Fibroblast of skin of left biceps (primary cell): ENCODE data around the gene VAV2.

Experiments
- DNase-seq, 2 experiments: peaks; one replicate each; pipeline ENCODE4 v3.0.0-alpha.2; 2013; ENCODE audit warnings: low read depth in 2 of 2

The VAV2 gene

GRCh38 chr9:134028076-134028475, 36.0 kb upstream of the VAV2 start:
- no peak for DNase-seq

DNA sequence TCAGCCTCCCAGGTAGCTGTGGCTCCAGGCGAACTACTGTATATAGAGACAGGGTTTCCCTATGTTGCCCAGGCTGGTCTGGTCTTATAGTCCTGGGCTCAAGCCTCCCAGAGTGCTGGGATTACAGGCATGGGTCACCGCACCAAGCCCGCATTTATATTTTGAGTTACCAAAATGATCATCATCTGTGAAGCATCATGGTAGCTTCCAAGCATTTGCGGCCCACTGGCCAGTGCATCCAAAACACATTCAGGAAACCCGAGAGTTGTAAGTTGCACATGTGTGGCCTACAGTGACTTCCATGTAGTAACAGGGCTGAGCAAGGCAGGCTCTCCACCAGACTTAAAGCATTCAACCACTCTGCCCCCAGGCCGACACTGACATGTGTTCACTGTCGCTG, 35.4 kb upstream of the VAV2 start:
- DNase-seq = no peak

DNA sequence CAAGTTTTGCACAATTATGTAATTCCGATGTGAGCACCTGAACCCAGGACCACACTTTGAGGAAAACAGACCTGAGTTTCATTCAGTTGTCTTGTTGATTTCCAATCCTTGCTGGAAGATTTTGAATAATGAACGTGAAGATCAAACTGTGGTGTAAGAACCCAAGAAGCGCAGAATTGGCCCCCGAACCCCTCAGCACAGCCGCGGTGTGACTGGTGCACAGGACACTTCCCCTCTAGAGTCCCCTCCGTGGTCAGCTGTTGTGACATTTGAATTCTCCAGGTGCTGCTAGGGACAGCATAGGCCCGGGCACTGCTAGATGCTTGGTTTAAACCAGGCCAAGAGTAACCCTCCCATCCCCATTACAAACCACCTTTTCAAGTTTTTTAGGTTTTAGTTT, 34.9 kb upstream of the VAV2 start:
- DNase-seq = no peak

- no peak for DNase-seq
Observed at GRCh38 chr9:134026581-134026980, 34.5 kb upstream of the VAV2 start.

- DNase-seq = no peak
Observed at GRCh38 chr9:134025606-134026541, 33.8 kb upstream of the VAV2 start.

DNA sequence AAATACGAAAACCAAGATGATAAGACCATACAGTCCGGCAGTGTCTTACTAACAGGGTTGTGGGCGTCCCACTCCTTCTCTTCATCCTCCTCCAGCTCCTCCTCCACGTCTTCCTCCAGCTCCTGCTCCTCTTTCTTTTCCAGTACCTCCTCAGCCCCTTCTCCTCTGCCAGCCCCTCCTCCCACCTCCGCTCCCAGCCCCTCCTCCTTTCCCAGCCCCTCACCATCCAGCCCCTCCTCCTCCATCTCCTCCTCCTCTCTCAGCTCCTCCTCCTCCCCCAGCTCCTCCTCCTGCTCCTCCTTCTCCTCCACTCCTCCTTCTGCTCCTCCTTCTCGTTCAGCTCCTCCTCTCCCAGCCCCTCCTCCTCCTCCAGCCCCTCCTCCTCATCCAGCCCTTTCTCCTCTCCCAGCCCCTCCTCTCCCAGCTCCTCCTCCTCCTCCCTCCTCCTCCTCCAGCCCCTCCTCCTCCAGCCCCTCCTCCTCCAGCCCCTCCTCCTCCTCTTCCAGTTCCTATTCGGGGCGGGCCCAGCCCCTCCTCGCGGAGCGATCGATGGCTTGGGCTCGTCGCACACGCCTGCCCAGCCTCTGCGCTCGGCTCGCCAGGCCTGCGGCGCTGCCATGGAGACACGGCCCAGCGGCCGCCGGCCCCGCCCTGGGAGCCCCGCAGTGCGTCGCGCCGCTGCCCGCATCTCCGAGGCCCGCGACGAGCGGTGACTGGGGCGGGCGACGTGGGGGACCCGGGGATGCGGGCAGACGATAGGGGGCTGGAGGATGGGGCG, 32.9 kb upstream of the VAV2 start, which contains the start of gene BRD3OS:
Gene BRD3OS (plus strand): TSS at position 654 of the 778 bp plus-strand sequence. CDS start 1,267 bp downstream, outside the sequence.
- DNase-seq = peak; percentile 99

DNA sequence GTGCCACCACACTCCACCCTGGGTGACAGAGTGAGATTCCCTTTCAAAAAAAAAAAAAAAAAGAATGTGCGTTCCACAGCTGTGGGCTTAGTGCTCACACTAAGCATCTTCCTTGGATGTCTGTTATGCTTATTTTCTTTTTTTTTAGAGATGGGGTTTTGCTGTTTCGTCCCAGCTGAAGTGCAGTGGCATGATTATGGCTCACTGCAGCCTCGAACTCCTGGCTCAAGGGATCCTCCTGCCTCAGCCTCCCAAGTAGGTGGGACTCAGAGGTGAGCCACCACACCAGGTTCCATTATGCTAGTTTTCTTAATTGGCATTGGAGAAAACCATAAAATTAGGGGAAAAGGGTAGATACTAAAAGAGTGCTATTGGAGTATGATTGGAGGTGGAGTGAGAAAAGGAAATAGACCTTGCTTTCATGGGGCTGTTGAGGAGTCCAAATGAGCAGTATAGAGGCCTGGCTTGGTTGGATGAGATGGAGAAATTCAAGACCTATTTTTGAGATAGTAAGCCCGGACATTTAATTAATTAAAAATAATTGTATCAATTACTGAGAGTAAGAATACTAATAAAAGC, 32.2 kb upstream of the VAV2 start:
- no peak for DNase-seq

GRCh38 chr9:134014946-134015345, 22.8 kb upstream of the VAV2 start:
- no peak for DNase-seq

GRCh38 chr9:134011401-134011800, 19.3 kb upstream of the VAV2 start:
- no peak for DNase-seq

DNA sequence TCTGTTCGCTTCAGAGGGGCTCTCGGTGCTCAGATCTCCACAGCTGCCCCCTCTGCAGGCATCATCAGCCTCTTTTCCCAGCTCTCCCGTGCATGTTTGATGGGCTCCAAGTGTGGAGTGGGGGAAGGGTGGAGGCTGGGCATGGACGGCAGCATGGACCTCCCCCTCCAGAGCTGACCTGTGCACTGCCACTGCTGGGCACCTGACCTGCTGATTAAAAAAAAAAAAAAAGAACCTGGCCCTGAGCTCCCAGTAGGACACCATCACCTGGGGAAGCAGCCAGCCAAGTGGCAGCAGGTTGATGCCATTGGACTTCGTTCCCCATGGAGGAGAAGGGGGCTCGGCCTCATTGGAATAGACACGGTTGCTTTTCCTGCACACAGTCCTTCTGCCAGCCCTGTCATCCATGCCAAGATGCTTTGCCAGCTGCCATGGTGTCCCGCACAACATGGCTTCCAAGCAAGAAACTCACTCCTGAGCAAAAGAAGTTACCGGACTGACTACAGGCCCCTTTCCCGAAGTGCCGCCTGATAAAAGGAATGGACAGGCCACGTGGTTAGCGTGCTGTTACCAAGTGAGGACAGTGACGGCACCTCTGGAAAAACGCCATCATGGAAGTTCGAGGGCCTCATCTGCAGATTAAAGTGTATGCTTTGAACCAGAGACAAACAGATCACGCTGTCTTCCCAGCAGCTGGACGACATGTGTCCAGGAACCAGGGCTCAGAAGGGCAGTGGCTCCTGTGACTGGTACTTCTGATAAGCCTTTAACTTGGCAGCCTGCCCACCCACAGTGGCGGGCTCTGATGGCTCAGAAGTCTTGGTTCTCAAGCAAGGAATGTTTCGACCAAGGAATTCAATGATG, 18.4 kb upstream of the VAV2 start:
- no peak for DNase-seq

DNA sequence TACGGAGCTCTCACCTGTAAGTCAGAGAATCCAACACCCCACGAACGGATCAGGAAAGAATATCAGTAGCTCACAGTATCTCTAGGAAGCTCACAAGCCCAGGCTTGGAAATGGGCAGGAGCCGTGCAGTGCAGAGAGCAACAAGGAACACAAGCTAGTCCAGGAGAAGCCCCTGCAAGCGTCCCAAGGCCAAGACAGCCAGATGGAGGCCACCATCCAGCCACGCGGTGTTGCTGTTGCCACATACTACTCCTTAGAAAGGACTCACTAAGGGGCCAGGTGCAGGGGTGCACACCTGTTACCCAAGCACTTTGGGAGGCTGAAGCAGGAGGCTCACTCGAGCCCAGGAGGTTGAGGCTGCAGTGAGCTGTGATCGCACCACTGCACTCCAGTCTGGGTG, 15.4 kb upstream of the VAV2 start:
- no peak for DNase-seq

GRCh38 chr9:134007150-134007549, 15.0 kb upstream of the VAV2 start:
- DNase-seq = no peak

- no peak for DNase-seq
Observed at GRCh38 chr9:134005381-134005780, 13.3 kb upstream of the VAV2 start.

DNA sequence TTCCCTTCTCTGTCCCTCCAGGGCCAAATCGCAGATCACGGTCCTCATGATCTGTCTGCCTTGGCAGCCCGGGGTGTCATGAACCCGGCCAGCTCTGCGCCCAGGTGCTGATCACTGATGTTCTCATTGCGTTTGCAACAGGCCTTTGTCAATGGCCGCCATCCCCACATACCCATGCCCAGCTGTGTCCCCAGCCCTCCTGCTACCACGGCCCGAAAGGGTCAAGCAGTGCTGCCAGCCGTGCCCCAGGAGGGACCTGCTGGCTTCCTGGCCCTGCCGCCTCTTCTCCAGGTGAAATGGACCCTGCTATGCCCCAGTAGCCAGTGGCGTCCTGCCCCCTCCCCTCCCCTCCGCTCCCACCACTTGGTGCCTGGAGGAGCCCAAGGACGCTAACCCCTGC, 12.8 kb upstream of the VAV2 start:
- DNase-seq = no peak

DNA sequence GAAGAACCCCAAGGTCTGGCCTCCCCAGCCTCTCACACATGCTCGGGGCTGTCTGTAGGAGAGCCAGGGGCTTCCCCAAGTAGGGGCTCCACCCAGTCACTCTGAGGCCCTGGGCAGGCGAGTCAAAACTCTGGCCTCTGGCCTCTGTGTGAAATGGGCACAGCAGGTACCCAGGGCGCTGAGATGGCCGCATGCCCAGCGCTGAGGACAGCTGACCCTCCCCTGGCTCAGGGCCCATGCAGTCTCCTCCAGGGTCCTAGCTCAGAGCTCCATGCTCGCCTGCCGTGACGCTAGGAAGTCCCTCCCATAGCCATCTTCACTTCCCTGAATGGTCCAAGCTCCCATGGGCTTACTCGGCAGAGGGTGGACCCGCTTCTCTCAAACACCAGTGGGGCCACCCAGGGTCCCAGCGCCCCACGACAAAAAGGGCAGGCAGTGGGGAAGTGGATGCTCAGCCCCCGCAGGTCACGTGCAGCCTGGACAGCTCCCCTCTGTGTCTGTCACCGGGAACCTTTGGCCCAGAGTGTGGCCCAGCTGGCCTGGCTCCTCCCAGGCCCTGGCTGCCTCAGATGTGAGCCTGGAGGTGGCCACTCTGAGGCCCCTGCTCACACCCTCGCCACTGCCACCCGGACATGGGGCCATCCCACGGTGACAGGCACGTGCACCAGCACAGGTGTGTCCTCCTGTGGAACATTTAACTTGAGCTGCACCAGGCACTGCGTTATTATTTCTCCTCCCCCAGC, 12.2 kb upstream of the VAV2 start:
- no peak for DNase-seq

DNA sequence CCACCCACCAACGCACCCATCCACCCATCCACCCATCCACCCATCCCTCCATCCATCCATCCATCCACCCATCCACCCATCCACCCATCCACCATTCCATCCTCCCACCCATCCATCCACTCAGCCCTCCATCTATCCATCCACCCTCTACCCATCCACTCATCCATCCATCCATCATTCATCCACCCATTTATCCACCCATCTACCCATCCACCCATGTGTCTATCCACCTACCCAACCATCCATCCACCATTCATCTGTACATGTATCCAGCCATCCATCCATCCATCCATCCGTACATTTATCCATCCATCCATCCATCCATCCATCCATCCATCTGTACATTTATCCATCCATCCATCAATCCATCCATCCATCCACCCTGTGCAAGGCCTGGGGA, 11.1 kb upstream of the VAV2 start:
- no peak for DNase-seq

DNA sequence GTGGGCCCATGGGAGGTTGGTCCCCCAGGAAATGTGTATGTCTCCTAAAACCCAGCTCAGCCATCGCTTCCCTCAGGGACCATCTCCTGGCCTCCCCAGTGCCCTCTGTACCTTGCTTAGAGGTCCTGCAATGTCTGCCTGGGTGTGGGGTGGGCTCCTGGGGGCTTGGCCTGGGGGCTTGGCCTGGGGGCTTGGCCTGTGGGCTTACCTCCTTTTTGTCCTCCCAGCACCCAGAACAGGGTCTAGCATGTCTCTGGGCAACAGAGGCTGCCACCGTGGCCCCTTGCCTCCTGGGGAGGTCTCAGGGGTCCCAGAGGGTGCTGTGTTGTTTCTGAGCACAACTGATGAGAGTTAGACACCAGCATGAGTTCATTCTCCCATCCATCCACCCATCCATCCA, 10.7 kb upstream of the VAV2 start:
- no peak for DNase-seq

- no peak for DNase-seq
Observed at GRCh38 chr9:133999851-134000265, 7.7 kb upstream of the VAV2 start.

DNA sequence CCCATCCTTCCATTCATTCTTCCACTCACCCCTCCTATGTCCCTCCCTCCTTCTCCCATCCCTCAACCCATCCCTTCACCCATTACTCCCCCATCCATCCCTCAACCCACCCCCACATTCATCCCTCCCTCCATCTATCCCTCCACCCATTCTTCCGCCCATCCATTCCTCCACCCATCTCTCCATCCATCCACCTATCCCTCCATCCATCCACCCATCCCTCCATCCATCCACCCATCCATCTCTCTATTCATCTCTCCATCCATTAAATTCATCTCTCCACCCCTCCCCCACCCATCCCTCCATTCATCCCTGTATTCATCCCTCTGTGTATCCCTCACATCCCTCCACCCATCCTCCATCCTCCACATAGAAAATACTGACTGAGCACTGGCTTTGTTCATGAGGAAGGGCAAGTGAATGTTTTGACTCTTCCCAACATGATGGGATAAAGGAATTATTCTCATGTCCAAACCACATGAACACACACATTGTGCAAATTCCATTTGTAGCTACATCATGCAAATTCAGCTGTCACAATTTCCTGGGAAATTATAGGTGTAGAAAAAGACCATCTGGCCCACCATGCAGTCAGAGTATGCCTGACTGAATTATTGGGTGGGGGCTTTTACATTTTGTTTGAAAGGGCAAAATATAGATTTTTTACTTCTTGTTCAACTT, 6.9 kb upstream of the VAV2 start:
- no peak for DNase-seq

GRCh38 chr9:133997584-133997983, 5.5 kb upstream of the VAV2 start:
- DNase-seq = no peak
